NCI-H510A treated with DMSO at 0.1 percent for 48 hours (cell line): ENCODE data around the gene RENBP.

Experiments
- DNase-seq: peaks from one replicate; lab custom pipeline; 2025; lab: John Stamatoyannopoulos, UW

Gene RENBP

GRCh38 chrX:153888344-153888743 lies 56.1 kb downstream of the RENBP start:
- no peak for DNase-seq

GRCh38 chrX:153887385-153887784 lies 57.1 kb downstream of the RENBP start:
- no peak for DNase-seq

GRCh38 chrX:153886915-153887314 lies 57.5 kb downstream of the RENBP start:
- DNase-seq: no peak

- DNase-seq: no peak
Observed at GRCh38 chrX:153885968-153886903, 58.2 kb downstream of the RENBP start, which contains the start of gene L1CAM. L1CAM (minus strand) TSS chrX:153886173; CDS start chrX:153875836, 10,337 bp downstream.
